ENCODE data around the gene SCLY. TPM values are rescaled to one million over a fixed set of nuclear protein-coding genes. Genes with fewer than 3 reads are reported as not detected.

Gene SCLY
- total RNA-seq, 1 experiment from 2014 or later = 28.7 TPM

DNA sequence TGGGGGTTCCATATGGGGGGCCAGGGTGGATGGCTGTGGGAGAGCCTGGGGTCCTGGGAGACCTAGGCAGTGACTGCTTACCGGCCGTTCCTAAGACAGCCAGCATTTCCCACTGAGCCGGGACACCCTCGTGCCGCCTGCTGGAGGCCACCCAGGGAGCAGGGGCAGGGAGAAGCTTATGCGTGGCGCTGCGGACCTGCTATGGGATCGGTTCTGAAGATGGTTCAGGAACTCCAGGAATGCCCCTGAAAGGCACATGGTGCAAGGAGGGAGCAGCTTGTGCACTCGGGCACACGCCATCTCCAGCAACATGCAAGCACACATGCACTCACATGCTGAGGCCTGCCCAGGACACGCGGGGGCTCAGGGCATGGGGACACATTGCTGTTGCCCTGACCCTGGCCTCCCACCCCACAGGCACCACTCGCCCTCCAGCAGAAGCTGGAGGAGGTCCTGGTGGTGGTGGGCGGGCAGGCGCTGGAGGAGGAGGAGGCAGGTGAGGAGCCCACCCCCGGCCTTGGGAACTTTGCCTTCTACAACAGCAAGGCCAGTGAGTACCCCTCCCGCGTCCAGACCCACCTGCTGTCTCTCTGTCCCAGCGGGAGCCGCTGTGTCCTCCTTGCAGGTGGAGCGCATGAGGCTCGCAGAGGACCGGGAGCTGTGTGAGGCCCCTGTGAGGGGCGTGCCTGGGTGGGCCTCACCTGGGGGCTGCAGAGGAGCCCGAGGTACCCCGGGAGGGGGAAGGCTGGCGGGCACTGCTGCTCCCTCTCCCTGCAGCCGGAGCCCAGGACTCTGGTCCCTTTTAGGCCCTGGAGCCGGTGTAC, 81.8 kb downstream of the SCLY start:
- ChIA-PET RAD21 (ENCODE audit: low non-redundant PET in 1 of 2, low total read pairs in 2 of 2, uncharacterized antibody in 2 of 2, unreplicated experiment in 2 of 2) (no interaction called here), POLR2A (interaction anchor here (0.6 kb wide), 1 partner anchor 34 kb away, joined by 6 read pairs; no protein-coding TSS in a partner anchor), CTCF (interaction anchor here (1.5 kb wide), 1 partner anchor 10 kb away, joined by 4 read pairs; no protein-coding TSS in a partner anchor)
- Histone ChIP-seq H3K36me3 (ENCODE audit: control insufficient read depth in 1 of 2, insufficient read depth in 2 of 2, low read length in 2 of 2) (no peaks in the 10 kb centered on the region), H3K9me3 (ENCODE audit: control insufficient read depth in 1 of 2, insufficient read depth in 1 of 2, low read depth in 1 of 2, low read length in 2 of 2) (no peaks in the 10 kb centered on the region), H2AFZ (ENCODE audit: low read depth, low read length, poor library complexity, severe bottlenecking) (no peak overlapping the region), H4K20me1 (ENCODE audit: insufficient read depth) (no peaks in the 10 kb centered on the region), H3K9me2 (ENCODE audit: insufficient read depth) (no peaks in the 10 kb centered on the region), H3K4me3 (replicated peaks in 1 of 2; ENCODE audit: low read depth in 1 of 2, low read length in 2 of 2) (no peak overlapping the region), H3K4me1 (ENCODE audit: control insufficient read depth in 1 of 2, insufficient read depth in 2 of 2, low read length in 2 of 2) (peaks cover 53 to 87% of the 10 kb centered on the region in 2 experiments), H3K27ac (ENCODE audit: low read depth, low read length) (peak overlapping the region; percentile 6; the same call in 1 of the 2 replicates), H3K79me2 (ENCODE audit: insufficient read depth, low read length) (no peaks in the 10 kb centered on the region), H3K9ac (ENCODE audit: low read length) (0 out of 2 replicates have a peak overlapping the region, but pooled peaks have one; percentile 26), H3K4me2 (ENCODE audit: low read length) (peak overlapping the region; percentile 76), H3K27me3 (ENCODE audit: insufficient read depth, low read length) (no peaks in the 10 kb centered on the region)
- no TSS peak for BruUV-seq (replicated peaks)
- TF ChIP-seq, protein P1, sequence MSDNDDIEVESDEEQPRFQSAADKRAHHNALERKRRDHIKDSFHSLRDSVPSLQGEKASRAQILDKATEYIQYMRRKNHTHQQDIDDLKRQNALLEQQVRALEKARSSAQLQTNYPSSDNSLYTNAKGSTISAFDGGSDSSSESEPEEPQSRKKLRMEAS (IDR thresholded peaks at IDR 0.05) = no peak
- DNase-seq (ENCODE audit: low read depth, low spot score) (no peak), ATAC-seq (no peak)
- intact Hi-C loops (cut with micrococcal nuclease) = no loop called here

DNA sequence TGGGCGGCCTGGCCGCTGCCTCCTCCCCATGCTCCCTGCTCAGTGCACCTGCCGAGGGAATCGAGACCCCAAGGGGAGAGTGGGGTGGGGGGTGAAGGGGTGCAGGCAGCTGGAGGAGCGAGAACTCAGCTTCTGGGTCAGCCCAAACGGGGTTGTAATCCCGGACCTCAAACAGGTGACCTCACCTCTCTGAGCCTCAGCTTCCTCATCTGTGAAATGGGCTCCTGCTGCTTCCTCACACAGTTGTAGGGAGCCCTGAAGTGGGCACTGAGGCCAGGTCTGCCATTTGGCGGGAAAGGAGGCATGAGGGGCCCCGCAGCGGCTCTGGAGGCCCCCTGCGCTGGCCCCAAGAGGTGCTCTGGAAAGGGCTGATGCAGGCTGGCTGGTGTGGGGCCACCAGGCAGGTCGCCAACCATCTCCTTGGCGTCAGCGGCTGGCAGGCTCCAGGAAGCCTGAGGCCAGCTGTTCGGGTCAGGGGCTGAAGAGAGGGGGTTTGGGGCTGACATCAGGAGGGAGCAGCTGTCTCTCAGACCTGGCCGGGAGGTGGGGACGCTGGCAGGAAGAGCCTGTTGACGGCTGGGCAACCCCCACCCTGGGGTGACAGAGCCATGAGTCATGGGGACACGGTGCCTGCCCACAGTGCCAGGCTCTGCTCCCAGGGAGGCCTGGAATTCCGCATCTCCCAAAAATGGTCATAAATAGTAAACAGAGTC, 82.6 kb downstream of the SCLY start:
- ChIA-PET RAD21 (ENCODE audit: low non-redundant PET in 1 of 2, low total read pairs in 2 of 2, uncharacterized antibody in 2 of 2, unreplicated experiment in 2 of 2) (no interaction called here), POLR2A (no interaction called here), CTCF (no interaction called here)
- Histone ChIP-seq H3K36me3 (ENCODE audit: control insufficient read depth in 1 of 2, insufficient read depth in 2 of 2, low read length in 2 of 2) (no peaks in the 10 kb centered on the region), H4K20me1 (ENCODE audit: insufficient read depth) (no peaks in the 10 kb centered on the region), H3K9me2 (ENCODE audit: insufficient read depth) (no peaks in the 10 kb centered on the region), H3K9ac (ENCODE audit: low read length) (peak overlapping the region; percentile 24), H3K79me2 (ENCODE audit: insufficient read depth, low read length) (no peaks in the 10 kb centered on the region), H3K27ac (ENCODE audit: low read depth, low read length) (peak overlapping the region; percentile 26; the same call in 1 of the 2 replicates), H3K9me3 (ENCODE audit: control insufficient read depth in 1 of 2, insufficient read depth in 1 of 2, low read depth in 1 of 2, low read length in 2 of 2) (no peaks in the 10 kb centered on the region), H3K4me1 (ENCODE audit: control insufficient read depth in 1 of 2, insufficient read depth in 2 of 2, low read length in 2 of 2) (peaks cover 47 to 80% of the 10 kb centered on the region in 2 experiments), H2AFZ (ENCODE audit: low read depth, low read length, poor library complexity, severe bottlenecking) (no peak overlapping the region), H3K4me2 (ENCODE audit: low read length) (peak overlapping the region; percentile 76), H3K27me3 (ENCODE audit: insufficient read depth, low read length) (no peaks in the 10 kb centered on the region), H3K4me3 (replicated peaks in 1 of 2; ENCODE audit: low read depth in 1 of 2, low read length in 2 of 2) (peak overlapping the region in 1 of 2 experiments; percentile 28; a peak in 2 of 4 replicates)
- BruUV-seq (replicated peaks) = no TSS peak
- intact Hi-C loops (cut with micrococcal nuclease) = no loop called here
- DNase-seq (ENCODE audit: low read depth, low spot score) (peak; percentile 54), ATAC-seq (peak; percentile 63)
- TF ChIP-seq POLR2AphosphoS5 (IDR thresholded peaks at IDR 0.05; ENCODE audit: low read depth, low read length) (peak; percentile 34; the same call in 1 of the 2 replicates), ZFX (IDR thresholded peaks at IDR 0.05) (no peak), FOSL1 (IDR thresholded peaks at IDR 0.05; ENCODE audit: low read depth) (no peak), ZNF274 (IDR thresholded peaks at IDR 0.05; ENCODE audit: low read depth, low read length) (no peak), EZH2phosphoT487 (IDR thresholded peaks at IDR 0.05; ENCODE audit: borderline replicate concordance) (no peak), SP1 (IDR thresholded peaks at IDR 0.05; ENCODE audit: low read depth) (no peak), TCF7L2 (IDR thresholded peaks at IDR 0.05; ENCODE audit: borderline replicate concordance, extremely low read depth, insufficient read depth, insufficient read length) (no peak), SIN3A (IDR thresholded peaks at IDR 0.05; ENCODE audit: low read depth) (no peak), EGR1 (IDR thresholded peaks at IDR 0.05; ENCODE audit: low read depth) (no peak), POLR2A (IDR thresholded peaks at IDR 0.05; ENCODE audit: borderline replicate concordance, extremely low read depth, insufficient read depth, insufficient read length) (no peak), YY1 (IDR thresholded peaks at IDR 0.05; ENCODE audit: extremely low read depth, insufficient replicate concordance, low read depth, low read length) (no peak), SRF (IDR thresholded peaks at IDR 0.05; ENCODE audit: low read depth) (no peak), JUND (IDR thresholded peaks at IDR 0.05) (no peak)
- TF ChIP-seq, protein P2, sequence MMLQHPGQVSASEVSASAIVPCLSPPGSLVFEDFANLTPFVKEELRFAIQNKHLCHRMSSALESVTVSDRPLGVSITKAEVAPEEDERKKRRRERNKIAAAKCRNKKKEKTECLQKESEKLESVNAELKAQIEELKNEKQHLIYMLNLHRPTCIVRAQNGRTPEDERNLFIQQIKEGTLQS (IDR thresholded peaks at IDR 0.05) = no peak
- TF ChIP-seq, protein P3, sequence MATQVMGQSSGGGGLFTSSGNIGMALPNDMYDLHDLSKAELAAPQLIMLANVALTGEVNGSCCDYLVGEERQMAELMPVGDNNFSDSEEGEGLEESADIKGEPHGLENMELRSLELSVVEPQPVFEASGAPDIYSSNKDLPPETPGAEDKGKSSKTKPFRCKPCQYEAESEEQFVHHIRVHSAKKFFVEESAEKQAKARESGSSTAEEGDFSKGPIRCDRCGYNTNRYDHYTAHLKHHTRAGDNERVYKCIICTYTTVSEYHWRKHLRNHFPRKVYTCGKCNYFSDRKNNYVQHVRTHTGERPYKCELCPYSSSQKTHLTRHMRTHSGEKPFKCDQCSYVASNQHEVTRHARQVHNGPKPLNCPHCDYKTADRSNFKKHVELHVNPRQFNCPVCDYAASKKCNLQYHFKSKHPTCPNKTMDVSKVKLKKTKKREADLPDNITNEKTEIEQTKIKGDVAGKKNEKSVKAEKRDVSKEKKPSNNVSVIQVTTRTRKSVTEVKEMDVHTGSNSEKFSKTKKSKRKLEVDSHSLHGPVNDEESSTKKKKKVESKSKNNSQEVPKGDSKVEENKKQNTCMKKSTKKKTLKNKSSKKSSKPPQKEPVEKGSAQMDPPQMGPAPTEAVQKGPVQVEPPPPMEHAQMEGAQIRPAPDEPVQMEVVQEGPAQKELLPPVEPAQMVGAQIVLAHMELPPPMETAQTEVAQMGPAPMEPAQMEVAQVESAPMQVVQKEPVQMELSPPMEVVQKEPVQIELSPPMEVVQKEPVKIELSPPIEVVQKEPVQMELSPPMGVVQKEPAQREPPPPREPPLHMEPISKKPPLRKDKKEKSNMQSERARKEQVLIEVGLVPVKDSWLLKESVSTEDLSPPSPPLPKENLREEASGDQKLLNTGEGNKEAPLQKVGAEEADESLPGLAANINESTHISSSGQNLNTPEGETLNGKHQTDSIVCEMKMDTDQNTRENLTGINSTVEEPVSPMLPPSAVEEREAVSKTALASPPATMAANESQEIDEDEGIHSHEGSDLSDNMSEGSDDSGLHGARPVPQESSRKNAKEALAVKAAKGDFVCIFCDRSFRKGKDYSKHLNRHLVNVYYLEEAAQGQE (IDR thresholded peaks at IDR 0.05; ENCODE audit: low read depth) = no peak
